WTC11 (cell line): ENCODE measurements around the gene LPCAT3. TPM values are rescaled to one million over a fixed set of nuclear protein-coding genes. Genes with fewer than 3 reads are reported as not detected.

Experiments used
- ATAC-seq: fragments of 200-7000 bp; cut with Tn5 transposase; 2 replicates; pipeline ENCODE4 v1.10.0; 2021; ENCODE audit warnings: mild to moderate bottlenecking, moderate library complexity
- CTCF ChIA-PET: fragments of 300-600 bp; sonication (Branson Sonifier 250); formaldehyde crosslinking; loops from one replicate; lab custom pipeline; 2021; ENCODE audit warnings: antibody characterized with exemption; lab: Charles Lee
- POLR2A ChIA-PET: fragments of 350-600 bp; sonication (Branson Sonifier 250); formaldehyde crosslinking; loops from one replicate; lab custom pipeline; 2021; ENCODE audit warnings: antibody characterized with exemption; lab: Charles Lee
- DNase-seq: peaks from one replicate; pipeline ENCODE4 v3.0.0; 2021; ENCODE audit warnings: low spot score
- H3K27ac Mint-ChIP-seq: 2 replicates; pipeline ENCODE4 v1.8.0; 2021; ENCODE audit warnings: mixed read lengths
- H3K27me3 Mint-ChIP-seq: 2 replicates; pipeline ENCODE4 v1.8.0; 2021; ENCODE audit warnings: low read depth, mild to moderate bottlenecking, moderate library complexity, mixed read lengths
- H3K36me3 Mint-ChIP-seq: 2 replicates; pipeline ENCODE4 v1.8.0; 2021; ENCODE audit warnings: mixed read lengths
- H3K4me1 Mint-ChIP-seq: 2 replicates; pipeline ENCODE4 v1.8.0; 2022; ENCODE audit warnings: mixed read lengths
- H3K4me3 Mint-ChIP-seq: 2 replicates; pipeline ENCODE4 v1.8.0; 2021; ENCODE audit warnings: mild to moderate bottlenecking, moderate library complexity, mixed read lengths
- H3K9me3 Mint-ChIP-seq: 2 replicates; pipeline ENCODE4 v1.8.0; 2021; ENCODE audit warnings: mixed read lengths
- ATF1 ChIP-seq: sonication (generic); formaldehyde crosslinking; IDR thresholded peaks from 2 replicates; pipeline ENCODE4 v1.8.1; 2023; ENCODE audit warnings: mild to moderate bottlenecking, moderate library complexity, missing genetic modification reagents
- MLX ChIP-seq: sonication (generic); formaldehyde crosslinking; IDR thresholded peaks from 2 replicates; pipeline ENCODE4 v1.8.1; 2023; ENCODE audit warnings: mild to moderate bottlenecking, missing genetic modification reagents, moderate library complexity
- MXD4 ChIP-seq: fragments of 250-450 bp; sonication (Bioruptor Pico); IDR thresholded peaks from 2 replicates; pipeline ENCODE4 v1.8.0; 2021; ENCODE audit warnings: mild to moderate bottlenecking, moderate library complexity, borderline replicate concordance
- PRDM15 ChIP-seq: sonication (generic); formaldehyde crosslinking; IDR thresholded peaks from 2 replicates; pipeline ENCODE4 v1.8.0; 2022; ENCODE audit warnings: missing genetic modification reagents
- ZBTB21 ChIP-seq: sonication (generic); formaldehyde crosslinking; IDR thresholded peaks from 2 replicates; pipeline ENCODE4 v1.8.1; 2023; ENCODE audit warnings: mild to moderate bottlenecking, missing genetic modification reagents, borderline replicate concordance
- ZBTB43 ChIP-seq: sonication (generic); formaldehyde crosslinking; IDR thresholded peaks from 2 replicates; pipeline ENCODE4 v1.8.1; 2023; ENCODE audit warnings: mild to moderate bottlenecking, missing genetic modification reagents
- total RNA-seq: library from RNA; stranded (reverse); gene quantifications from 3 replicates; pipeline ENCODE4 v1.2.3, GENCODE V29; 2021
- TF ChIP-seq, protein P1 (sequence below): sonication (generic); formaldehyde crosslinking; IDR thresholded peaks from 2 replicates; pipeline ENCODE4 v1.8.1; 2023; ENCODE audit warnings: mild to moderate bottlenecking, missing genetic modification reagents, moderate library complexity
- TF ChIP-seq, protein P2 (sequence below): sonication (generic); formaldehyde crosslinking; IDR thresholded peaks from 2 replicates; pipeline ENCODE4 v1.8.1; 2022; ENCODE audit warnings: low read depth, missing genetic modification reagents, borderline replicate concordance

LPCAT3 gene
- total RNA-seq, 1 experiment from 2014 or later = 40.0 TPM

DNA sequence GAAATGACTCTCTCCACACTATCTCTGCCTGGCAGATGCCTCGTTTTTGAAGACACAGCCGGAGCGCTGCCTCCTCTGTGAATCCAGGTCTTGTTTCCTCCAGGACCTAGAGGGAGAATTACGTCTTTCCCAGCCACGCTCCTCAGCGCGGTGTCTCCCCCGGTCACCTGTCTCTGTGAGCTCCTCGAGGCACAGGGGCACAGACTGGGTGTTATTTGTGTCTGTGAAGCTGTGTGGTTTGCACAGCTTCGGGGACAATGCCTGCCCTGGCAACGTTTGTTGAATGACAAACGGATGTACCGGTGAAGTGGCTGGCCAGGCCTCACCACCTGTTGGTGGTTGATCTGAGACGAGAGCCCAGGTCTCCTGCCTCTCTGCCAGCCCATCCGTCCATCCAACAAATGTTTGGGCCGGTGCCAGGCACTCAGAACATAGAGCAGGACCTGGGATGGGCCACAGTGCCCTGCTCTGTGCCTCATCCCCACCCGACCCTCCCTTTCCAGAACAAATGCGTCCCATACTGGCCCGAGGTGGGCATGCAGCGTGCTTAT, 61.0 kb downstream of the LPCAT3 start (continued):
- TF ChIP-seq PRDM15 (CRISPR knock-in tag) = no peak
- TF ChIP-seq, protein P1, sequence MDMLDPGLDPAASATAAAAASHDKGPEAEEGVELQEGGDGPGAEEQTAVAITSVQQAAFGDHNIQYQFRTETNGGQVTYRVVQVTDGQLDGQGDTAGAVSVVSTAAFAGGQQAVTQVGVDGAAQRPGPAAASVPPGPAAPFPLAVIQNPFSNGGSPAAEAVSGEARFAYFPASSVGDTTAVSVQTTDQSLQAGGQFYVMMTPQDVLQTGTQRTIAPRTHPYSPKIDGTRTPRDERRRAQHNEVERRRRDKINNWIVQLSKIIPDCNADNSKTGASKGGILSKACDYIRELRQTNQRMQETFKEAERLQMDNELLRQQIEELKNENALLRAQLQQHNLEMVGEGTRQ (CRISPR knock-in tag) = no peak
- TF ChIP-seq, protein P2, sequence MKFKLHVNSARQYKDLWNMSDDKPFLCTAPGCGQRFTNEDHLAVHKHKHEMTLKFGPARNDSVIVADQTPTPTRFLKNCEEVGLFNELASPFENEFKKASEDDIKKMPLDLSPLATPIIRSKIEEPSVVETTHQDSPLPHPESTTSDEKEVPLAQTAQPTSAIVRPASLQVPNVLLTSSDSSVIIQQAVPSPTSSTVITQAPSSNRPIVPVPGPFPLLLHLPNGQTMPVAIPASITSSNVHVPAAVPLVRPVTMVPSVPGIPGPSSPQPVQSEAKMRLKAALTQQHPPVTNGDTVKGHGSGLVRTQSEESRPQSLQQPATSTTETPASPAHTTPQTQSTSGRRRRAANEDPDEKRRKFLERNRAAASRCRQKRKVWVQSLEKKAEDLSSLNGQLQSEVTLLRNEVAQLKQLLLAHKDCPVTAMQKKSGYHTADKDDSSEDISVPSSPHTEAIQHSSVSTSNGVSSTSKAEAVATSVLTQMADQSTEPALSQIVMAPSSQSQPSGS (CRISPR knock-in tag) = no peak
- TF ChIP-seq ZBTB43 (CRISPR knock-in tag) = no peak
- TF ChIP-seq MLX (CRISPR knock-in tag) = no peak
- TF ChIP-seq ZBTB21 = no peak
- TF ChIP-seq, all 79 proteins: peak for 0

- POLR2A ChIA-PET = no interaction called here
- TF ChIP-seq PRDM15 (CRISPR knock-in tag) = no peak
- TF ChIP-seq ATF1 (CRISPR knock-in tag) = no peak
- TF ChIP-seq MXD4 (CRISPR knock-in tag) = no peak
- no peaks in the 10 kb centered on the region for H3K9me3 Mint-ChIP-seq
- H3K36me3 Mint-ChIP-seq = no peaks in the 10 kb centered on the region
- H3K4me1 Mint-ChIP-seq = peaks cover 31% of the 10 kb centered on the region
- no peak overlapping the region for H3K27ac Mint-ChIP-seq
- CTCF ChIA-PET = interaction anchor here (1.0 to 1.8 kb wide), 2 partner anchors 9 to 12 kb away, joined by 3 to 5 read pairs; partner anchors contain the start of genes C12orf57 and RNU7-1
- DNase-seq = no peak
- H3K27me3 Mint-ChIP-seq = no peaks in the 10 kb centered on the region
- no peak overlapping the region for H3K4me3 Mint-ChIP-seq
- no peak for ATAC-seq
Observed at GRCh38 chr12:6956021-6956727, 62.1 kb downstream of the LPCAT3 start.
